Mesendoderm (in vitro differentiated cells): ENCODE results near the gene APOC4.
A peak's percentile ranks its signal among the peaks of the same experiment; 100 is the strongest.
"Not testable (repeated sequence)": the region's sequence is repeated elsewhere in the genome, so short reads cannot be mapped to it uniquely, and the experiment has no call there.

Experiments used
- DNase-seq: peaks from one replicate; pipeline ENCODE4 v3.0.0; 2013
- H2AK5ac ChIP-seq: 2 replicates; pipeline ENCODE4 v1.6.1; 2013; ENCODE audit warnings: low read length, inconsistent platforms
- H2BK120ac ChIP-seq: 2 replicates; pipeline ENCODE4 v1.6.1; 2013; ENCODE audit warnings: low read depth, mild to moderate bottlenecking, low read length, moderate library complexity, mixed read lengths
- H2BK15ac ChIP-seq: replicated peaks from 2 replicates; pipeline ENCODE4 v1.6.1; 2013; ENCODE audit warnings: low read depth, mild to moderate bottlenecking, moderate library complexity
- H2BK5ac ChIP-seq: 2 replicates; pipeline ENCODE4 v1.6.1; 2013; ENCODE audit warnings: low read length, inconsistent platforms
- H3K18ac ChIP-seq: 2 replicates; pipeline ENCODE4 v1.6.1; 2013; ENCODE audit warnings: mild to moderate bottlenecking, low read length, mixed read lengths
- H3K23ac ChIP-seq: one replicate; pipeline ENCODE4 v1.6.1; 2013; ENCODE audit warnings: low read length
- H3K27ac ChIP-seq: 2 replicates; pipeline ENCODE4 v1.5.1; 2013; ENCODE audit warnings: low read depth, mild to moderate bottlenecking, inconsistent platforms, low read length, moderate library complexity
- H3K27me3 ChIP-seq: 2 replicates; pipeline ENCODE4 v1.6.1; 2013; ENCODE audit warnings: low read length, control low read depth, mild to moderate bottlenecking, inconsistent platforms; ENCODE audit not compliant: insufficient read depth, poor library complexity
- H3K36me3 ChIP-seq: 2 replicates; pipeline ENCODE4 v1.6.1; 2013; ENCODE audit warnings: low read length, inconsistent platforms; ENCODE audit not compliant: control insufficient read depth, insufficient read depth
- H3K4ac ChIP-seq: one replicate; pipeline ENCODE4 v1.6.1; 2013; ENCODE audit warnings: low read depth, mild to moderate bottlenecking, low read length, moderate library complexity
- H3K4me1 ChIP-seq: 2 replicates; pipeline ENCODE4 v1.6.1; 2013; ENCODE audit warnings: low read depth, low read length, inconsistent platforms; ENCODE audit not compliant: control insufficient read depth
- H3K4me2 ChIP-seq: 2 replicates; pipeline ENCODE4 v1.6.1; 2013; ENCODE audit warnings: low read length
- H3K4me3 ChIP-seq: 2 replicates; pipeline ENCODE4 v1.5.1; 2013; ENCODE audit warnings: mild to moderate bottlenecking, low read length
- H3K56ac ChIP-seq: one replicate; pipeline ENCODE4 v1.6.1; 2013; ENCODE audit warnings: low read length
- H3K79me1 ChIP-seq: 2 replicates; pipeline ENCODE4 v1.6.1; 2013; ENCODE audit warnings: low read length, inconsistent platforms
- H3K79me2 ChIP-seq: 2 replicates; pipeline ENCODE4 v1.6.1; 2013; ENCODE audit warnings: mild to moderate bottlenecking, low read length; ENCODE audit not compliant: control insufficient read depth, insufficient read depth
- H3K9ac ChIP-seq: 2 replicates; pipeline ENCODE4 v1.6.1; 2013; ENCODE audit warnings: low read length, inconsistent platforms
- H4K5ac ChIP-seq: one replicate; pipeline ENCODE4 v1.6.1; 2013; ENCODE audit warnings: low read length
- H4K8ac ChIP-seq: one replicate; pipeline ENCODE4 v1.6.1; 2013; ENCODE audit warnings: low read depth, mild to moderate bottlenecking, control low read depth, low read length, moderate library complexity
- WGBS: extraction: QIAGEN DNeasy Blood & Tissue Kit; methylation state at CpG from one replicate; pipeline ENCODE4 v1.1.7; 2013; ENCODE audit warnings: low lambda C conversion rate, missing lambda C conversion rate; ENCODE audit not compliant: insufficient coverage; ENCODE audit errors: extremely low coverage; 5-methylcytosine and 5-hydroxymethylcytosine counted together

The APOC4 gene

DNA sequence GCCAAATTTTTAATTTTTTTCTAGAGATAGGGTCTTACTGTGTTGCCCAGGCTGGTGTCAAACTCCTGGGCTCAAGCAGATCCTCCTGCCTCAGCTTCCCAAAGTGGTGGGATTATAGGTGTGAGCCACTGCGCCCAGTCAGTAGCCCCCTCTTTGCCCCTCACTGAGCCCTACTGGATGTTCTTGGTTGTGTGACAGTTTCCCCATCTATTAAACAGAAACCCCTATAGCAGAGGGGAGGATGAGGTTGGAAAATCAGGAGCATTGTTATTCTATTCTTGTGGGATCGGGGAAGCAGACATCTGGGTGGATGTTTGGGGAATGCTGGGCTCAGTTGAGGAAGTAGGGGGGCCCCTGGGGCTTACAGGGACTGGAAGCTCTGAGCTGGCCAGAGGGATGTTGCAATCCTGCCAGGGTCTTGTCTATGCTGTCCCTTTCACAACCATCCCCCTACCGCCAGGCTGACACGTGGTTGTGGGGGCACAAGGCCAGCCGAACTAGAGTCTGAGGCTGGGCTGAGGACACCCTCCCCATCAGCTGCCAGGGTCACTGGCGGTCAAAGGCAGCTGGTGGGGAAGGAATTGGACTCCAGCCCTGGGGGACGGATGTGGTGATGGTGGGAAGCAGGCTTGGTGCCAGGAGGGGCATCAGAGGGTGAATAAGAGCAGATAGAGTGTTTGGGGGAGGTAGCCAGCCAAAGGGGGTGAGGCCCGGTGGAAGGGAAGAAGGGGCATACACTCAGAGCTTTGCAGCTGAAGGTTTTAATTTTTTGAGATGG lies 16.7 kb upstream of the APOC4 start:
- H2BK15ac ChIP-seq: no peak overlapping the region
- H3K27ac ChIP-seq: no peak overlapping the region
- no peak overlapping the region for H4K8ac ChIP-seq
- no peaks in the 10 kb centered on the region for H3K36me3 ChIP-seq
- H2BK120ac ChIP-seq: no peak overlapping the region
- no peaks in the 10 kb centered on the region for H3K27me3 ChIP-seq
- no peak overlapping the region for H3K18ac ChIP-seq
- no peak overlapping the region for H3K56ac ChIP-seq
- no peak overlapping the region for H2AK5ac ChIP-seq
- H3K4me3 ChIP-seq: no peak overlapping the region
- WGBS: no CpG with 5 or more reads among the region's 8 CpGs
- H3K4me1 ChIP-seq: peaks cover 2% of the 10 kb centered on the region
- H3K4me2 ChIP-seq: no peak overlapping the region
- no peak overlapping the region for H3K9ac ChIP-seq
- no peak overlapping the region for H4K5ac ChIP-seq
- H3K23ac ChIP-seq: no peak overlapping the region
- H2BK5ac ChIP-seq: no peak overlapping the region
- H3K4ac ChIP-seq: no peak overlapping the region
- DNase-seq: no peak
- no peaks in the 10 kb centered on the region for H3K79me2 ChIP-seq
- H3K79me1 ChIP-seq: no peaks in the 10 kb centered on the region

DNA sequence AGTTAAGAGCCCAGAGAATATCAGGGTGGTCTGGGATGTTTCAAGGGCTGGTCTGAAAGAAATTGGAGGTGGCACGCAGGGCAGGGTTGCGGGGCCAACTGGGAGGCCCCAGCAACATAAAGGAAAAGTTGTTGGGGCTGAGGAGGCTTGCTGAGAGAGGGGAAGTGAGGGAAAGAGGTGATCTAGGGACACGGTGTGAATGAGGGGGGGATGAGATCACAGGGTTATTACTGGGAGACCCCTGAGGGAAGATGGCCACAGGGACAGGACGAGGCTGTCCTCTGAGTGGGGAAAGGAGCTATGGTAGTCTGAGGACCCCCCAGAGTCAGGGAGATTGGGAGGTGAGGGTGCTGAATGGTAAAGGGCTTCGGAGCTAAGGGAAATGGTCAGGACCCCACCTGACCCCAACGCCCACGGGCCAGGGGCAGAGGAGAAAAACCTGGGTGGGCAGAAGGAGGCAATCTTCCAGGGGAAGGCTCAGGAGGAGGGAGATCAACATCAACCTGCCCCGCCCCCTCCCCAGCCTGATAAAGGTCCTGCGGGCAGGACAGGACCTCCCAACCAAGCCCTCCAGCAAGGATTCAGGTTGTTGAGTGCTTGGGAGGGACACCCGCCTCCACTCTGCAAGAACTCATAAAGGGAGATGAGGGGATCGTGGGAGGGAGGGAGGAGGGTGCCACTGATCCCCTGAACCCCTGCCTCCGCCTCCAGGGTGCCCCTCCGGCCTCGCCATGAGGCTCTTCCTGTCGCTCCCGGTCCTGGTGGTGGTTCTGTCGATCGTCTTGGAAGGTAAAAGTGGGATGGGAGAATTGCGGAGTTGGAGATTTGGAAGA lies 15.6 kb upstream of the APOC4 start:
- not testable (repeated sequence) for H4K8ac ChIP-seq, H2AK5ac ChIP-seq, H4K5ac ChIP-seq, H3K27ac ChIP-seq, H2BK5ac ChIP-seq, H2BK15ac ChIP-seq, H2BK120ac ChIP-seq, H3K4me3 ChIP-seq, H3K4ac ChIP-seq, H3K18ac ChIP-seq, H3K27me3 ChIP-seq, H3K79me2 ChIP-seq, H3K4me1 ChIP-seq, H3K36me3 ChIP-seq, H3K23ac ChIP-seq, H3K79me1 ChIP-seq
- peak overlapping the region; percentile 57 for H3K9ac ChIP-seq
- H3K56ac ChIP-seq: peak overlapping the region; percentile 84
- DNase-seq: peak; percentile 20
- WGBS: no CpG with 5 or more reads among the region's 19 CpGs
- H3K4me2 ChIP-seq: peak overlapping the region; percentile 31

DNA sequence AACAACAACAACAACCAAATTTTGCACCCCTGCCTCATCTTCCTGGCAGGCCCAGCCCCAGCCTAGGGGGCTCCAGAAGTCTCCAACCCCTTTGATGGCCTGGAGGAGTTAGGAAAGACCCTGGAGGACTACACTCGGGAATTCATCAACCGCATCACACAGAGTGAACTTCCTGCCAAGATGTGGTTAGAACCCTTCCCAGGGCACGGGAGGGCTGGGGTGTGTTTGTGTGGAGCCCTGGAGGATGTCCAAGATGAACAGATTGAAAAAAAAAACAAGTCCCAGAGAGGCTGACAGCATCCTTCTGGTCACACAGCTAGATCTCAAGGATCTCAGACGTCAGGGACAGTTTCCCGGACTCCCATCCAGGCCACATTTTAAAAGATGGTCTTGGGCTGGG lies 14.3 kb upstream of the APOC4 start:
- Histone ChIP-seq H2BK15ac (no peak overlapping the region), H2BK5ac (no peak overlapping the region), H2BK120ac (no peak overlapping the region), H3K79me1 (no peaks in the 10 kb centered on the region), H3K27ac (no peak overlapping the region), H3K18ac (no peak overlapping the region), H3K4me1 (peaks cover 2% of the 10 kb centered on the region), H4K8ac (no peak overlapping the region), H3K36me3 (no peaks in the 10 kb centered on the region), H3K23ac (no peak overlapping the region), H3K56ac (no peak overlapping the region), H3K4me2 (no peak overlapping the region), H3K4ac (no peak overlapping the region), H3K4me3 (no peak overlapping the region), H4K5ac (no peak overlapping the region), H3K9ac (no peak overlapping the region), H3K27me3 (no peaks in the 10 kb centered on the region), H3K79me2 (no peaks in the 10 kb centered on the region), H2AK5ac (no peak overlapping the region)
- no peak for DNase-seq
- no CpG with 5 or more reads among the region's 5 CpGs for whole genome bisulfite sequencing

DNA sequence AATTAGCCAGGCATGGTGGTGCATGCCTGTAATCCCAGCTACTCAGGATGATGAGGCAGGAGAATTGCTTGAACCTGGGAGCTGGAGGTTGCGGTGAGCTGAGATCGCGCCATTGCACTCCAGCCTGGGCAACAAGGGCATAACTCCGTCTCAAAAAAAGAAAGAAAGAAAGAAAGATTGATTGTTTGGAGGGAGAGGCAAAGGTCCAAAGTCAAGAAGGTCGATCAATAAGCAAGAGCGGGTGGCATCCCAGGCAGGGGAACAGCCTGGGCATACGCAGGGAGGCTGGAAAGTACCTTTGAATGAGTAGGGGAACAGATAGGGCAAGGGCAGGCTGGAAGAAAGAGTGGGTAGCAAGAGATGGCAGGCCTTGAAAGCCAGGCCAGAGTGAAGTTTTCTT lies 11.9 kb upstream of the APOC4 start:
- WGBS: no CpG with 5 or more reads among the region's 7 CpGs

DNA sequence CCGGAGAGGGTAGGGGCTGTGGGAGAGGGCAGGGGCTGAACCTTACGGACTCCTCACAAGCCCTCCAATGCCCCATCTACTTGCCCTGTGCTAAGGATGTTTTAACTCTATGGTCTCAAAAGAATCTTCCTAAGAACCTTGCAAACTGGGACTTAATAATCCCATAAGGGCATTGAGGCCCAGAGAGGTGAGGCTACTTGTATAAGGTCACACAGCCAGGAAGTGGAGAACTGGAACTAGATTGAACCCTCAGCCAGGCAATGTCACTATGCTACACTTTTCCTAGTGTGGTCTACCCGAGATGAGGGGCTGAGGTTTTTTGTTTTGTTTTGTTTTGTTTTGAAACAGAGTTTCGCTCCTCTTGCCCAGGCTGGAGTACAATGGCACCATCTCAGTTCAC lies 10.5 kb upstream of the APOC4 start:
- H2BK120ac ChIP-seq: no peak overlapping the region
- no peaks in the 10 kb centered on the region for H3K79me2 ChIP-seq
- H3K9ac ChIP-seq: no peak overlapping the region
- no peak overlapping the region for H3K27ac ChIP-seq
- H3K18ac ChIP-seq: no peak overlapping the region
- H3K4me1 ChIP-seq: no peaks in the 10 kb centered on the region
- H3K23ac ChIP-seq: no peak overlapping the region
- no peaks in the 10 kb centered on the region for H3K79me1 ChIP-seq
- no peak for DNase-seq
- no peak overlapping the region for H2AK5ac ChIP-seq
- no CpG with 5 or more reads among the region's 4 CpGs for whole genome bisulfite sequencing
- no peak overlapping the region for H2BK15ac ChIP-seq
- H3K56ac ChIP-seq: no peak overlapping the region
- H2BK5ac ChIP-seq: no peak overlapping the region
- H3K4ac ChIP-seq: no peak overlapping the region
- H3K27me3 ChIP-seq: no peaks in the 10 kb centered on the region
- no peak overlapping the region for H4K8ac ChIP-seq
- no peak overlapping the region for H3K4me3 ChIP-seq
- H3K36me3 ChIP-seq: no peaks in the 10 kb centered on the region
- no peak overlapping the region for H4K5ac ChIP-seq
- H3K4me2 ChIP-seq: no peak overlapping the region

More for the DNA sequence above, 11.9 kb upstream of the APOC4 start:
- H4K8ac ChIP-seq: no peak overlapping the region
- no peak overlapping the region for H3K9ac ChIP-seq
- no peak overlapping the region for H2BK5ac ChIP-seq
- H3K4me1 ChIP-seq: peaks cover 2% of the 10 kb centered on the region
- H3K79me2 ChIP-seq: no peaks in the 10 kb centered on the region
- no peak overlapping the region for H2BK120ac ChIP-seq
- H3K79me1 ChIP-seq: no peaks in the 10 kb centered on the region
- no peak overlapping the region for H2BK15ac ChIP-seq
- no peak overlapping the region for H3K18ac ChIP-seq
- no peak overlapping the region for H3K4ac ChIP-seq
- no peak overlapping the region for H3K27ac ChIP-seq
- no peak overlapping the region for H3K23ac ChIP-seq
- no peaks in the 10 kb centered on the region for H3K27me3 ChIP-seq
- no peaks in the 10 kb centered on the region for H3K36me3 ChIP-seq
- no peak overlapping the region for H2AK5ac ChIP-seq
- H4K5ac ChIP-seq: no peak overlapping the region
- no peak for DNase-seq
- H3K4me2 ChIP-seq: no peak overlapping the region
- H3K56ac ChIP-seq: no peak overlapping the region
- no peak overlapping the region for H3K4me3 ChIP-seq
